IMR-90 (cell line): ENCODE data around the gene C12orf60.

Experiments used
- CHD1 ChIP-seq: IDR thresholded peaks from 2 replicates; pipeline ENCODE4 v1.6.1; 2012; ENCODE audit warnings: low read depth, low read length, improper control_type of control experiment
- FOS ChIP-seq: fragments of 150-350 bp; IDR thresholded peaks from 2 replicates; pipeline ENCODE4 v1.6.1; 2016; ENCODE audit warnings: low read depth, low read length
- MAZ ChIP-seq: IDR thresholded peaks from 2 replicates; pipeline ENCODE4 v1.6.1; 2012; ENCODE audit warnings: low read depth, mild to moderate bottlenecking, low read length, improper control_type of control experiment, moderate library complexity, borderline replicate concordance
- MXI1 ChIP-seq: IDR thresholded peaks from 2 replicates; pipeline ENCODE4 v1.6.1; 2012; ENCODE audit warnings: low read depth, mild to moderate bottlenecking, low read length, moderate library complexity, borderline replicate concordance
- POLR2A ChIP-seq: IDR thresholded peaks from 2 replicates; pipeline ENCODE4 v1.6.1; 2012; ENCODE audit warnings: mild to moderate bottlenecking, low read depth, low read length
- RAD21 ChIP-seq: IDR thresholded peaks from 2 replicates; pipeline ENCODE4 v1.6.1; 2012; ENCODE audit warnings: low read length, improper control_type of control experiment
- RFX5 ChIP-seq: IDR thresholded peaks from 2 replicates; pipeline ENCODE4 v1.8.0; 2012; ENCODE audit warnings: low read depth, mild to moderate bottlenecking, low read length, moderate library complexity
- SMC3 ChIP-seq: fragments of 150-350 bp; IDR thresholded peaks from 2 replicates; pipeline ENCODE4 v1.6.1; 2016; ENCODE audit warnings: low read depth, mild to moderate bottlenecking, antibody characterized with exemption, low read length, moderate library complexity
- USF2 ChIP-seq: fragments of 150-350 bp; IDR thresholded peaks from 2 replicates; pipeline ENCODE4 v1.6.1; 2017; ENCODE audit warnings: mild to moderate bottlenecking, antibody characterized with exemption, low read length, low read depth
- TF ChIP-seq, protein P1 (sequence below): conservative IDR thresholded peaks from 2 replicates; pipeline ENCODE4 v1.5.1; 2012; ENCODE audit warnings: mild to moderate bottlenecking, low read depth, low read length, improper control_type of control experiment

DNA sequence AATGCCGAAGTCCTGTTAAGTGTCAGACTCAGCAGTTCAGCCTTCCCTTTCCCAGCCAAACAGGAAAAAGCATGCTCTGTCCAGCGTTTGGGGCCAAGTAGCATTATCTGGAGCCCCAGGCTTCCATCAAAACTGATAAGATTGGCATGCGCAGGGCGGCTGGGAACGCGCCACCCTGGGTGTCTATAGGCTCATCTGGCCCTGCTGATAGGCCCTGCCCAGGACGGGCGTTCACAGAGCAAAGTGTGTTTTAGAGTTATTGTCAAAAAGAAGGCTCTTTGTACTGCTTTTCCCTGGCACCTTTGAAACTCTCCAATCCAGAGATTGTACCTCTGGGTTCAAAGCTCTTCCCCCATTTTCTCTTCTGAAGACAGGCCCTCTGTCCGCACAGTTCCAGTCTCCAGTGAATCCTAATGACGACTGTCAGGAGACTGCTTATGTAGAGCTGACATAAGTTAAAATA lies 40.0 kb downstream of the C12orf60 start, which contains the start of gene ART4:
- no peak for TF ChIP-seq CHD1
- TF ChIP-seq, protein P1, sequence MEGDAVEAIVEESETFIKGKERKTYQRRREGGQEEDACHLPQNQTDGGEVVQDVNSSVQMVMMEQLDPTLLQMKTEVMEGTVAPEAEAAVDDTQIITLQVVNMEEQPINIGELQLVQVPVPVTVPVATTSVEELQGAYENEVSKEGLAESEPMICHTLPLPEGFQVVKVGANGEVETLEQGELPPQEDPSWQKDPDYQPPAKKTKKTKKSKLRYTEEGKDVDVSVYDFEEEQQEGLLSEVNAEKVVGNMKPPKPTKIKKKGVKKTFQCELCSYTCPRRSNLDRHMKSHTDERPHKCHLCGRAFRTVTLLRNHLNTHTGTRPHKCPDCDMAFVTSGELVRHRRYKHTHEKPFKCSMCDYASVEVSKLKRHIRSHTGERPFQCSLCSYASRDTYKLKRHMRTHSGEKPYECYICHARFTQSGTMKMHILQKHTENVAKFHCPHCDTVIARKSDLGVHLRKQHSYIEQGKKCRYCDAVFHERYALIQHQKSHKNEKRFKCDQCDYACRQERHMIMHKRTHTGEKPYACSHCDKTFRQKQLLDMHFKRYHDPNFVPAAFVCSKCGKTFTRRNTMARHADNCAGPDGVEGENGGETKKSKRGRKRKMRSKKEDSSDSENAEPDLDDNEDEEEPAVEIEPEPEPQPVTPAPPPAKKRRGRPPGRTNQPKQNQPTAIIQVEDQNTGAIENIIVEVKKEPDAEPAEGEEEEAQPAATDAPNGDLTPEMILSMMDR = no peak
- no peak for TF ChIP-seq RFX5
- no peak for TF ChIP-seq USF2
- TF ChIP-seq FOS = no peak
- no peak for TF ChIP-seq RAD21
- TF ChIP-seq POLR2A = no peak
- TF ChIP-seq MXI1 = no peak
- TF ChIP-seq MAZ = no peak
- TF ChIP-seq SMC3 = no peak
